DMS53 (cell line): ENCODE data around the gene KRT31.
"Not testable (repeated sequence)": the region's sequence is repeated elsewhere in the genome, so short reads cannot be mapped to it uniquely, and the experiment has no call there.

Source experiments
- DNase-seq: peaks from one replicate; lab custom pipeline; 2025; lab: John Stamatoyannopoulos, UW

KRT31 gene

DNA sequence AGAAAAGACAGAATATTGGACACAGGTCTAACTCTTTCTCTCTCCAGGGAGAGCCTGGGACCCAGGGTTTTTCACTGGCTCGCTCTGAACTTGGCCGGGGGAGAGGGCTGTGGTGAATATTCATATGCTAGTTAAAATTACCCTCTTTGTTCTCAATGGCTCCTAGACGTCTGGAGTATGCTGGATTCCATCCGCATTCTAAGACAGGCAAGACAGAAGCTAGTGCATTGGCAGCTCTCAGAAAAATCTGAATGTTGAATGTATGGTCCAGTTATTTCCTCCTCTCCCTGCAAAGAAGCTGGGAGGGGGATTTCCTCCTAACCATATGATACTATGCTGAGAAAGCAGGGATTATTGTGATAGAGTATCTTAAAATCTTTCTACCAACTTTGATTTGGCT is 9.7 kb downstream of the KRT31 start:
- DNase-seq = no peak

GRCh38 chr17:41386227-41386626 is 11.2 kb downstream of the KRT31 start:
- DNase-seq = no peak

DNA sequence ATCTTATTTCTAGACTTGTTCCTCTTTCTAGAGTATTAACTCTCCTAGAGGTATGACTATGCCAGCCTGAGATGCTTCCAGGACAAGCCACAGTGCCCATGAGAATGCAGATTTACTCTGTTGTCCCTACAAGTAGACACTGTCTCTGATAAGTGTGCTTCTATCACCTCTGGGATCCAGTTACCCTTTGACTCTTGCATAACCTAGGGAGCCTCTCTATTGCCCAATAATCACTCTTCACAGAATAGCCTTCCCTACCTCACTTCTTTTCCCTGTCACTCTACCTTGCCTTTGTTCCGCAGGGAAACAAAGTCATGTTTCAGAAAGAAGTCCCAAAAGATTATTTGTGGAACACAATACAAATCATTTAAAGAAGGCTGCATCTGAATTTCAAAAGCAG is 13.7 kb downstream of the KRT31 start:
- DNase-seq = no peak

DNA sequence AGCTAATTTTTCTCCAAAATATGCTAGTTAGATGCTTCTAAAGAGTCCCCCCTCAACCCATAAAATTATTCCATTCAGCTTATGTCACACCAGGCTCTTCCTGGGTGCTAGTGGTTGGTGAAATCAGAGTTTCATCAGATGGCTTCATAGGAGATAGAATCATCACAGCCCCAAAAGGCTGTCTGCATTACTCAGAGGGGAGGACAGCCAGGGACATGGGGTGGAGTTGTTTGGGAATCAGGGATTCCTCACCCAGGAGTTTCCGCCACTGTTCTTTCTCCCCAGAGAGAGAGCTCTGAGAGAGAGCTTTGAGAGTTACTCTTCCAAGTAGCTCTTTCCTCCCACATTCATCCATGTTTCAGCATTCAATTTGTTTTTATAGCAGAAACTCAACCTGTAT is 15.0 kb downstream of the KRT31 start:
- no peak for DNase-seq

DNA sequence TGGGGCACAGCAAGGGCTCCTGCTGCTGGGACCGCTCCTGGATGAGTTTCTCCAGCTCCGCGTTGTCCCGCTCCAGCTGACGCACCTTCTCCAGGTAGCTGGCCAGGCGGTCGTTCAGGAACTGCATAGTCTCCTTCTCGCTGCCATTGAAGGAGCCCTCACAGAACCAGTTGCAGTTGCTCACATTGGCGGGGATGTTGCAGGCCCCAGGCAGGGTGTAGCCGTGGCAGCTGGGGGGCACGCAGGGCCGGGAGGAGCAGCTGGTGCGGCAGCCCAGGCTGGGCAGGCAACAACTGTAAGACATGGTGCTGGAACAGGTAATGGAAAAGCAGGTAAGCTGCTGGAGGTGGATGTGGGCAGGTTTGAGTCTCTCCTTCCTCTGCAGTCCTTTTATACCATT is 15.5 kb downstream of the KRT31 start, which contains the start of gene KRT34:
Gene KRT34, minus strand, starts transcription at position 364 of the 400 bp plus-strand sequence. Its CDS starts 60 bp downstream, at position 304.
- DNase-seq = not testable (repeated sequence)

GRCh38 chr17:41380091-41380490 is 17.3 kb downstream of the KRT31 start:
- DNase-seq = not testable (repeated sequence)

- DNase-seq = no peak
Measured at GRCh38 chr17:41377546-41377945, 19.9 kb downstream of the KRT31 start.

DNA sequence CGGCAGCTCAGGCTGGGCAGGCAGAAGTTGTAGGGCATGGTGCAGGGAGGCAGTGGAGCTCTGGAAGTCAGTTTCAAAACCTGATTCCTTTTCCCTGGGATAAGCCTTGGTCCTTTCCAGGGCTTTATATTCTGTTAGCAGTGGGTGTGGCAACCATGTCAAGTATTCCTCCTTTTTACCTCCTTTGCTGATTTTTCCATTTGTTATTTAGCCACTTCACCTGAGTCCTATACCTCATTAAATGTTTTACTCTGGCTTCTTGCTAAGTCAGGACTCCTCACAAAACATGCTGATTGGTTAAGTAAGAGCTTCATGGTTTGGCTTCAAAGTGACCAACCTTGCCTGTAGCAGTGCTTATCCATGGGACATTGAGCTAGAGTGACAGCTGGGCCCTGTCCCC is 27.7 kb downstream of the KRT31 start, which contains the start of gene KRT33B:
Gene KRT33B, minus strand, starts transcription at position 101 of the 400 bp plus-strand sequence. Its CDS starts 63 bp downstream, at position 38.
- DNase-seq = no peak

GRCh38 chr17:41369023-41369422 is 28.4 kb downstream of the KRT31 start:
- no peak for DNase-seq

- DNase-seq = no peak
Measured at GRCh38 chr17:41367426-41368075, 29.9 kb downstream of the KRT31 start.

GRCh38 chr17:41366070-41366469 is 31.3 kb downstream of the KRT31 start:
- DNase-seq = no peak

GRCh38 chr17:41363881-41364280 is 33.5 kb downstream of the KRT31 start:
- no peak for DNase-seq

GRCh38 chr17:41360296-41360995 is 37.0 kb downstream of the KRT31 start:
- no peak for DNase-seq

DNA sequence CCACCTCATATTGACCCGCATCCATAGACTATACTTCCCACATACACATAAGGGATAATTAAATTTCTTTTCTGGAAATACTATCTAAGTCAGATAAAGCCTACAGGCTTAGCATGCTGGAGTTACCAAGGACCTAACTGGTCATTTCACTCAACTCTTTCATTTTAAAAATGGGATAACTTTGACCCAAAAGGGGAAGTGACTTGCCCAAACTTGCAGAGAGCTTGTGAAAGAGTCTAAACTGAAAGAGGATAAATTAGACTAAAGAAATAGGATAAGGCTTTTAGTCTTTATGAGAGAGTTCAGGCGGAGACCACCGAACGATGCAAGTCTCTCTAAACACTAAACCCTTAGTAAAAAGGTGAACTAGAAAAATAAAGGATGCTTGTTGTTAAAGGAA is 42.9 kb downstream of the KRT31 start:
- no peak for DNase-seq

DNA sequence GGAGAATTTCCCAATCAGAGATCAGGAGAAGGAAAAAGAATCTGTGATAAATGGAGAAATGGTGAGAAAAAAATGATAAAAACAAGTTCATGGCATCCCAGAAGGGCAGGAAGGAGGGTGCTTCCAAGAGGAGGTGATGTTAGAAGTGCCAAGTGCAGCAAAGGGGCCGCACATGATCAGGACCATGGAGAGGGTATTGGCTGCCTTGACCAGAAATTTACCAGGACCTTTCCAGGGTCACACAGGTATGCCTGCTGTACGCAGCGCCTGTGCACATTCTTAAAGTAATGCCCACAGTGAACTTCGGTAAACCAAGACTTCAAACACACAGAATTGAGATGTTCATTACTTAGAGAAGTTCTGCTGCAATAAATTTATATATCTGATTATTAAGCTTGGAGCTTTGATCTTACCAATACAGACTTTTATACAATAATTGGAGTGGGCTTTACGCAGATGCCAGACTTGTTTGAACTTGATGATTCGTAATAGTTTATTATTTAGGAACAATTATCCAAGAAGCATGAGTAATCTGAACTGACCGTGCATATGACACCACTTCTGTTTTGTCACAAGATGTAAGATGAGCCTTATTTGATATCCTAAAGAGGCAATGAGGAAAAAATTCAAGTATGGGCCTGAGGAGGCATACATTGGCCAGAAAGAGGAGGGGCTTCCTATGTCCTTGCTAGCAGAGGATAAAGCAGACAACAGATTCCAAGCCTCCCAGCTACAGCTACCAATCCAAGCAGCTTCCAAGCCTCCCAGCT is 44.6 kb downstream of the KRT31 start:
- DNase-seq = no peak

- DNase-seq = no peak
Measured at GRCh38 chr17:41351177-41351576, 46.2 kb downstream of the KRT31 start.

DNA sequence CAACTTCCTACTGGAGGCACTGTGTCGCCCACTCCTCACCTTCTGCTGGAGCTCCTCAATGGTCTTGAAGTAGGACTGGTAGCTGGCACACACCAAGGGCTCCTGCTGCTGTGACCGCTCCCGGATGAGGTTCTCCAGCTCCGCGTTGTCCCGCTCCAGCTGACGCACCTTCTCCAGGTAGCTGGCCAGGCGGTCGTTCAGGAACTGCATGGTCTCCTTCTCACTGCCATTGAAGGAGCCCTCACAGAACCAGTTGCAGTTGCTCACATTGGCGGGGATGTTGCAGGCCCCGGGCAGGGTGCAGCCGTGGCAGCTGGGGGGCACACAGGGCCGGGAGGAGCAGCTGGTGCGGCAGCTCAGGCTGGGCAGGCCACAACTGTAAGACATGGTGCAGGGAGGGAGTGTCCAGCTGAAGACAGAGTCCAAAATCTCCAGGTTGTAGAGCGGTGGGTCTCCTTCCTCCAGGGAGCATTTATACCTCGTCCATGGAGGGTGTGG is 47.0 kb downstream of the KRT31 start, which contains the start of gene KRT33A:
Gene KRT33A, minus strand, starts transcription at position 448 of the 498 bp plus-strand sequence. Its CDS starts 61 bp downstream, at position 387.
- not testable (repeated sequence) for DNase-seq

DNA sequence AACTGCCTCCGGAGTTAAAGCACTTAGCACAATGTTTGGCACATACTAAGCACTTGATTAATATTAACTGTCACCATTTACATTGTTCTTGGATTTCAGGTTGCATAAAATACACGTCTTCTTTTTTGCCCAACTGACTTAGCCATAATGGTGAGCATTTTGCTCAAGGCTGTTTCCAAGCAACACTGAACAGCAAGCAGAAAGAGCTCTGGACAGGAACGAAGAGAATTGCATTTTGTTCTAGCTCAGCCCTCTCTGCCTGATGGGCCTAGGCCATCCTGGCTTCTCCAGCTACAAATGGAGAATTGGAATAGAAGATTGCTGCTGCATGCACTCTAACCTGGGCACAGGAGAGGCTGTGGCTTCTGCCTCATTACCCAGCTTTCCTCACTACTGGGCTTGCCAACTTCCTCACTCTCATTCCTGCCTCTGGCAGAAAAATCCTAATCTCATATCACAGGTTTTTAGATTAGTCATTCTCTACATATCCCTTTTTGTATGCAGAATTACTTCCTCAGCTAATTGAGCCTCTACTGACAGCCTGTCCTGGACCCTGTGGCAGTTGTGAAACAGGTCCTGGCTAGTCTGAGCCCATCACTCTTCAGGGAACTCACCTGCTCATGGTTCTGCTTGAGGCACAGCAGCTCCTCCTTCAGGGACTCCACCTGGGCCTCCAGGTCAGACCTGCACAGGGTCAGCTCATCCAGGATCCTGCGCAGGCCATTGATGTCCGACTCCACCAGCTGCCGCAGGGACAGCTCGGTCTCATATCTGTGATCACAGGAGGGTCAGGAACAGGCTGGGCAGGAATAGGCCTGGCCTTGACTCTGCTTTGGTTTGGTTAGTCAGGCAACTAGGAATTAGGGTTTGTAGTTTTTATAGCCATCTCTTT is 49.3 kb downstream of the KRT31 start:
- no peak for DNase-seq

GRCh38 chr17:41346421-41346820 is 51.0 kb downstream of the KRT31 start:
- not testable (repeated sequence) for DNase-seq

- no peak for DNase-seq
Measured at GRCh38 chr17:41345992-41346391, 51.4 kb downstream of the KRT31 start.
